ENCODE measurements around the gene PREX1.

- TF ChIP-seq, protein P1, sequence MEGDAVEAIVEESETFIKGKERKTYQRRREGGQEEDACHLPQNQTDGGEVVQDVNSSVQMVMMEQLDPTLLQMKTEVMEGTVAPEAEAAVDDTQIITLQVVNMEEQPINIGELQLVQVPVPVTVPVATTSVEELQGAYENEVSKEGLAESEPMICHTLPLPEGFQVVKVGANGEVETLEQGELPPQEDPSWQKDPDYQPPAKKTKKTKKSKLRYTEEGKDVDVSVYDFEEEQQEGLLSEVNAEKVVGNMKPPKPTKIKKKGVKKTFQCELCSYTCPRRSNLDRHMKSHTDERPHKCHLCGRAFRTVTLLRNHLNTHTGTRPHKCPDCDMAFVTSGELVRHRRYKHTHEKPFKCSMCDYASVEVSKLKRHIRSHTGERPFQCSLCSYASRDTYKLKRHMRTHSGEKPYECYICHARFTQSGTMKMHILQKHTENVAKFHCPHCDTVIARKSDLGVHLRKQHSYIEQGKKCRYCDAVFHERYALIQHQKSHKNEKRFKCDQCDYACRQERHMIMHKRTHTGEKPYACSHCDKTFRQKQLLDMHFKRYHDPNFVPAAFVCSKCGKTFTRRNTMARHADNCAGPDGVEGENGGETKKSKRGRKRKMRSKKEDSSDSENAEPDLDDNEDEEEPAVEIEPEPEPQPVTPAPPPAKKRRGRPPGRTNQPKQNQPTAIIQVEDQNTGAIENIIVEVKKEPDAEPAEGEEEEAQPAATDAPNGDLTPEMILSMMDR (conservative IDR thresholded peaks at IDR 0.05; ENCODE audit: low read depth, low read length): no peak
- no peak for TF ChIP-seq SMC3 (IDR thresholded peaks at IDR 0.05; ENCODE audit: low read depth, low read length)
- no peak for TF ChIP-seq POLR2A (IDR thresholded peaks at IDR 0.05; ENCODE audit: low read depth, low read length)
- no peak for TF ChIP-seq RAD21 (IDR thresholded peaks at IDR 0.05; ENCODE audit: low read length)
- TF ChIP-seq CHD1 (IDR thresholded peaks at IDR 0.05; ENCODE audit: low read depth, low read length): no peak
These were observed 33.4 kb downstream of the PREX1 start for GRCh38 chr20:48794360-48794759.
